Stimulated activated CD4-positive, alpha-beta T cell treated with anti-CD3 and anti-CD28 coated beads, Interleukin-1b, Interleukin-23, amount 100 ng/mL, for 48 hours (primary cell): ENCODE measurements around the gene ADAMTSL1.

Experiments
- DNase-seq: peaks from one replicate; pipeline ENCODE4 v3.0.0-alpha.2; 2020

The ADAMTSL1 gene

DNA sequence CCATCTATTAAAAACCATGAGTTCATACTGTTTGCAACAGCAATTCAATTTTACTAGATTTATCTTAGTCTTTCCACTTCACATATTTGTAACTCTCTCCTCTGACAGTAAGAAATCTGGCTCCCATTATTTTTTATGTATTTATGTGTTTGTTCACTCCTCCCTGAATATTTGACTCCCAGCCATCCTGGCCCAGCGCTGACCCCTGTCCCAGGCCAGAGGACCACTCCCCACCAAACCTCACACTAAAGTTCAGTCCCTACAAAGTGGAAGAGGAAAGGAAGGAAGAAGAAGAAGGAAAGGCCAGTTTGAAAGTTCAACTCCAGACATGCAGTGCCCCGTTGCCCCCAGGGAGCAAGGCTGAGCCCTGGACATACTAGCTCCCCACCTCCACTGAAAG lies 271.8 kb downstream of the ADAMTSL1 start:
- DNase-seq = no peak

DNA sequence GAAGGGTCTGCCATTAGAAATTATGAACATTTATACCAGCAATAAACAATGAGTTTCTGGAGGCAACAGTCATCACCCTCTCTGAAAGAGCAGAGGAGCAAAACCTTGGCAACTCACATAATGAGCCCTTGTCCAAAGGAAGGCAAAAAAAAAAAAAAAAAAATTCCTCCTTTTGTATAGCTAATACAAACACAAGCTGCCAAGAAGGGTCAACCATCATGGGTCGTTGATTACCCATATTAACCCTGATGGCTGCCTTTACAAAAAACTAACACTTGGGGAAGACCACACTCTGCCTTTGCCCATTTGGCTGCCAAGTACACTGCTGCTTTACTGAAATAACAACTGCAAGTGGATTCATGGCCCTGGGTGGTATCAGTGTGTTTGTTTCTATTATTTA lies 272.7 kb downstream of the ADAMTSL1 start:
- DNase-seq = no peak

DNA sequence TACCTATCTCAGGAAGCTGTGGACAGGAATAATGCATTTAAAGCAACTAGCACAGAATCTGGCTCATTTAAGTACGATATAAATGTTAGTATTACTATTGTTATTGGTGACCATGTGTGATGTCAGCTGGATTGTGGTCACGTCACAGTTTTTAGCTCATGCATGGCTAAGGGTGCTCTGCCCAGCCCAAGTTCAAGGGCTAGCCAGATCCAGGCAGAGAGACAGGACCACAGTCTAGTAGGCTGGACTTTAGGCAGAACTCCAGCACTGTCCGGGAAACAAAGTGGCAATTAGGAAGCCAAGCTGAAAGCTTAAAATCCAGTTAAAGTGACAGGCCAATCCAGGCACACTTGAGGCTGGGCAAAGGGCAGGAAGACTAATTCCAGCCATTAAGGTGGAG lies 273.6 kb downstream of the ADAMTSL1 start:
- DNase-seq = no peak

DNA sequence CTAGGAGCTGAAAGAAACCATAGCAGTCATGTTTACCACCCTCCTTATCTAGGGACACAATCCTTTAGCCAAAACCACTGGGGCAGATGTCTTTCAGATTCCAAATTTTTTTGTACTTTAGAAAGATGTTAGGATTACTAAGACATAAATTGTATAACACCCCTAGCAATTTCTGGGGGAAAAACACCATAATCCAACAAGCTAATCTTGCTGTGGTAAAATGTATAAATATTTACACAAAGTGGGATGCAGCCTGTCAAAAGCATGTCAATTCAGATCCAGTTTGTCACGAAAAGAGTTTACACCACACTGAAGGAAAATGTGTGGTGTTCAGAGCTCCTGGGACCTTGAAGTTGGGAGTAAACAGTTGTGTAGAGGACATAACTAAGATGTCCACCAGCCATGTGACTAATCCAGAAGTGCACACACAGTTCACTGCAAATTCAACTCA lies 274.3 kb downstream of the ADAMTSL1 start:
- DNase-seq = no peak

DNA sequence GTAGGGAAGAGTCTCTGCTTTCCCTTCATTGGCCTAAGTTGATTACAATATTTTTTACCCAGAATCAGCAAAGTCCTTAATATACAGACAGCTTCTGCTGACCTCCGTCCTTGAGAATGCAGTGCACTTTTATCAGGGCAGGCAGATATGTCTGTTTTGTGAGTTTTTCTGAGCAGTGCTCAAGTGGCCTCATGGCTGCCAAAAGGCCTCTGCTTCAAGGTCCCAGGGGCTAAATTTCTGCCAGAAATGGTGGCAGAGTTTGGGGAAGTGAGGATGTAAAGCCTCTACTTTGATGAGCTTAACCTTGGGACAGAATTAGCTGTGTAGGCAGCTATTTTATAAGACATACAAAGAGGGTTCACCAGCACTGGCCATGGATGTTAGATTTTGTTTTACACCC lies 275.8 kb downstream of the ADAMTSL1 start:
- DNase-seq = no peak

DNA sequence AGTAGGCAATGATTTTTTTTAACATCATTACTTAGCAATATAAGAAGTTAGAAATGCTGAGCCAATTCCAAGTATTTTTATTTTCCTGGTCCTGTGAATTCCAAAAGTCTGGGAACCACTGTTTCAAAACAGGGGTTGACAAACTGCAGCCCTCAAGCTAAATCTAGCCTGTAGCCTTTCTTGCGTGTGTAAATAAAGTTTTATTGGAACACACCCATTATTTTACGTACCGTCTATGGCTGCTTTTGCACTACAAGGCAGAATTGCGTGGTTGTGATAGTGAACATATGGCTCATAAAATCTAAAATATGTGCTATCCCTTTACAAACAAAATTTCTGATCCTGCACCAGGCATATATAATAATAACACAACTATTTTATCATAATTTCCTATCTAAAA lies 280.0 kb downstream of the ADAMTSL1 start:
- no peak for DNase-seq

DNA sequence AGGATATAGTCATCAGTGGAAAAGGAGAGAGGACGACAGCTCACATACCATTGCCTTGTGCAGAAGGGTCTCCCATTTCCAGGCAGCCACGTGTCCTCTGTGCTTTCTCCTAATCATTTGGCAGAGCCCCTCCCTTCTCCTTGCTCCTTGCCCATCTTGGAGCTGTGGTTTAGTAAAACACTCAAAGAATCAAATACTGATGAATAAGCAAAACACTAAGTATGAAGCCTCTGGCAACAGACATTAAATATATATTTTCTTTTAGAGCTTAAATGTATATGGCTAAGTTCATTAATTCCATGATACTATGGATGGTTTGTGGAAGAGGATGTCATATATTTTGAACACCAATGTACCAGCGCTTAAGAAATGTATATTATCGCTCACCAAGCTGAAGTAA lies 280.6 kb downstream of the ADAMTSL1 start:
- DNase-seq = no peak

DNA sequence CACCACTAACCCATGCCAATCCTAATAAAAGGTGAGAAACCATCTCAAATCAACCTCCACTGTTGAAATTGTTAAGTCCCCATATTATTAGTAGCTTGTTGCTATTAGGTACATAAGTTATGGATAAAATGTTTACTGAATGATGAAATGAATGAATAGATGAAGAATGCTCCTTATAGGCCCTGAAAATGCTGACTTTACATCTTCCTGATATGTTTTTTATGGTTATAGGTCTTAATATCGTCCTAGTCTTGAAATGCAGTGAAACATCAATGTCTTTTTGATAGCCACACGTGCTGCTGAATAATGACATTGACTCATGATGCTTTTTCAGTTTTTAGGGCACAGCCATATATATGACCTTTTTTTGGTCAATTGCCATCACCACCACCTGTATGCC lies 281.3 kb downstream of the ADAMTSL1 start:
- no peak for DNase-seq

DNA sequence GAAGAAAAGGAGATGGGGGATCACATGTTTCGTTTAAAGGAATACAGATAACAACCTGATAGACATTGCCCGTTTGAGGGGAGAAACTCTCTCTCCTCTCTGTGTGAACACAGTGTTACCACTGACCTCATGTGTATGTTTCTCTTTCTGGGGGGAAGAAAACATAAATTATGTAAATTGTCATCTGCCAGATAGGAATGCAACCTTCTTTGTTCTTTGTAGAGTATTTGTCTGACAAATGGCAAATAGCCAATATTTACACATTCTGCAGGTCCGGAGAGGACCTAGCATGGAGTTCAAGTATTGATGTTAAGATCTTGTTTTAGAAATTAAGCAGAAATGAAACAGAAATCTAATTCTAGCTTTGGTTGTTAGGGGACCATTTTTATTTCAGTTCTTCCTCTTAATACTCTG lies 282.8 kb downstream of the ADAMTSL1 start:
- no peak for DNase-seq

DNA sequence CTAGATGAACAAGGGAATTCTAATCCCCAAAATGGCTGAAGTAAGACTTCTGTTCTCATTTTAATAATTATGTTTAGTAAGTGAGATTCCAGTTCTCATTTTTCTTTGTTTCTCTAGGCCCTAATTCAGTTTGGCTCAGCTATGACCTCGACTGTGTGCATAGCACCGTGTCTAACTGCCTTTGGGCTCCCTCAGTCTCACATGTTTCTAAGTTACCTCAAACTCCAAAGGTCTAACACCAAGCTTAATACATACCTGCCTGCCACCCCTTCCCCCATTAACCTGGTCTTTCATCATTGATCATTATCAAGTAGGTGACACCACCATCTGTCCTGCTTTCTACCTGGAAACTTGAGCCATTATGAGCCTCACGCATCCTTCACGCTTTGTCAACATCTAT lies 285.9 kb downstream of the ADAMTSL1 start:
- no peak for DNase-seq

DNA sequence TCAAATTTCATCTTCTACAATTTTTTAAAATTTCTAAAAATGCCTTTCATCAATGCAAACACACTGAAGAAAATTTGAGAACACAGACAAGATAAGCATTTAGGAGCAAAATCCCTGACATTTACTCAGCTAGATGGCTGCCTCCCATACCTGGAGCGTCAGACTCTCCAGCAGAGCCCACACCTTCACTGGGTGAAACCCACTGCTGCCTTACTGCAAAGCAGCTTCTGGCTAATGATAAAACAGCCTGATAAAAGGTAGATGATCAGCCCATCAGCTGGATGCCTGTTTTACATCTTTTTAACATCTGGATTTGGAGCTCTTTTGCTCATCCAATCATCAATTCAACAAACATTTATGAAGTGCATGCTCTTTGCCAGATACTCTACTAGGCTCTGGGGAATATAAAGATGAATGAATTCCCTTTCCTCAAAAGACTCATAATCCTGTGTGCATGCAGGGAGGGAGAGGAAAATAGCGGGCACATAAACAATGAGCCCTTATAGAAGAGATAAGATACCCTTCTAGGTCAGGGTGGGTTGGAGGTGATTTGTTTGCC lies 287.9 kb downstream of the ADAMTSL1 start:
- DNase-seq = no peak

DNA sequence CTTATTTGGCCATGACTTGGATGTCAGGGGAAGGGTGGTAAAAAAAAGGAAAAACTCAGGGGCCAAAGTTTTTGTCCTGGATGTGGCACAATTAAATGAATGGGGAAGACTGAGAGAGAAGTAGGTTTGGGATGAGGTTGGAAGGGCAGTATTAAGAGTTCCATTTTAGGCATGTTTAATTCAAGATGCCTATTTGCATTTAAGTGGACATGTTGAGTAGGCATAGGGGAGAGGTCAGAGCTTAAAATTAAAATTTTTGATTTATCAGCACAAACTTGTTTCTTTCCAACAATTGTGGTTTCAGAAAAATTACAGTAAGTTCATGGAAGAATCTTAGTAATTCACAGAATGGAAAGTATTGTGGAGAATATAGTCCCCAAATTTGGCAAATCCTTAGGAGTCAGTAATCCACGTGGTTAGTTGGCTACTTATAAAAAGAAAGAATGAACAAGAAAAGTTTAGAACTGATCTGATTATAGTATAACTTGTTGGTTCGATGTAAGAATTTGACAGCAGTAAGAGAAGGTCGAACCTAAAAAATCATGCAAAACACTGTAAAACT lies 293.1 kb downstream of the ADAMTSL1 start:
- DNase-seq = no peak

DNA sequence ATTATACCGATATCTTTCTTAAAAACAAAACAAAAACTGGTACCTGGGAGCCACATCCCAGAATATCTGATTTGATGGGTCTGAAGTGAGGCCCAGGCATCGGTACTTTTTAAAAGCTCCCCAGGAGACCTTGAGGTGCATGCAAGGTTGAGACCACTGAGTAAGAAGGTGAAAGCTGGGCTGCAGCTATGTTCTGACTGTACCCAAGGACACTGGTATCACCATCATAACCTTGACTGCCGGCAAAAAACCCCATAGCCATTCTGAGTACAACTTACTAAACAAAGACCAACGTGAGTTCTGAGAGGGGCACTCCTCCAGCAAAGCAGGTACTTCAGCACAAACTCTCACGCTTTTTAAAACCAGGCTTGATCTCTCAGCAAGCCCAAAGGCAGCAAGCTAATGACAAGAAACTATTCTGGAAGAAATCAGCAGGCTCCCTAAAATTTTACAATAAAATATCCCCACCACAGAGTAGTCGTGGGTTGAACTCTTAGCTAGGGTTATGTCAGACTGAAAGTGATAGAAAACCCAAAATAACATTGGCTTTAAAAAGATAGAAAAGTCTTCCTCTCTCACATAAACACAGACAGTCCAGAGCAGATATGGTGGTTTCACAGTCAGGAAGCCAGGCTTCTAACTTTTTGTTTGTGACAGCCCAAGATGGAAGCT lies 295.1 kb downstream of the ADAMTSL1 start:
- no peak for DNase-seq

DNA sequence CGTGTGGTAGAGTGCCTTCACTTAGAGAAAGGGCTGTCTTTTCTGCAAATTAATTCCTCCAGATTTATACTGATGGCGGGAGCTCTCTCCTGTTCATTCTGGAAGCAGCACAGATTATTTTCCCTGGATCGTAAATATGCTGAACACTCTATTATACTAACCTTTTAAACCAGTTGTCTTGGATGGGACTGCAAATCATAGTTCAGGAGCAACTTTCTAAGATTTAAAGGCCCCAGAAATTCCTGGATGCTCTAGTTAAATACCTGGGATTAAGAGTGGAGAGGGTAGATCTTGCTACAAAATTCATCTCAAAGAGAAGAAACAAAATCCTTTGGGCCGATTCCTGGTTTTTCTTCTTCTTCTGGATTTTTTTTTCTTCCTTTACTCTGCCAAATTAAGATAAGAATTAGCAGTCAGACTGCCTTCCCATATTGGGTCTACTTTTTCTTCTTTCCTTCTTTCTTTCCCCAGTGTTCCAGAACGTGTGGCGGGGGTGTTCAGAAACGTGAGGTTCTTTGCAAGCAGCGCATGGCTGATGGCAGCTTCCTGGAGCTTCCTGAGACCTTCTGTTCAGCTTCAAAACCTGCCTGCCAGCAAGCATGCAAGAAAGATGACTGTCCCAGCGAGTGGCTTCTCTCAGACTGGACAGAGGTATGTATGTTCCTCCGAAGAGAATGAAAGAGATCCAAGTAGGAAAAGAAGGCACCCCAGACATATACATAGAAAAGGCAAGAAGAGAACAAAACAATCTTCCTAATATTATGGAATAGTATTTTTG lies 296.4 kb downstream of the ADAMTSL1 start:
- DNase-seq = no peak

DNA sequence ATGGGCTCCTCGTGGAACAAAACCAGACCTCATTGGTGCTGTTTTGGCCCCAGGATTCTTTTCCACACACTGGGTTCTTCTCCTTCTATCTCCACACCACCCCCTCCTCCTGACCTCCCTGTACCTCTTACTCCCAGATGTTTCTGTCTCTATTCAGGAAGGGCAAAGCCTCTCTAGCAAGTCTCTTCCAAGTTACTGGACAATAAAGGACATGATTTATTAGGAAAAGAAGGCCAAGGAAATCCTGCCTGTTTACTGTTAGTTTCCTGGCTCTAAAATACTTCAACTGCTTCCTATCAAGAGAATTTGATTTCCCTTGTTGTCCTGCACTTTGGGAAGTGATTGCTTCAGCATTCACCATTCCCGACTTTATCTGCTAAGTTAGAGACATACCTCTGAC lies 297.1 kb downstream of the ADAMTSL1 start:
- DNase-seq = no peak

DNA sequence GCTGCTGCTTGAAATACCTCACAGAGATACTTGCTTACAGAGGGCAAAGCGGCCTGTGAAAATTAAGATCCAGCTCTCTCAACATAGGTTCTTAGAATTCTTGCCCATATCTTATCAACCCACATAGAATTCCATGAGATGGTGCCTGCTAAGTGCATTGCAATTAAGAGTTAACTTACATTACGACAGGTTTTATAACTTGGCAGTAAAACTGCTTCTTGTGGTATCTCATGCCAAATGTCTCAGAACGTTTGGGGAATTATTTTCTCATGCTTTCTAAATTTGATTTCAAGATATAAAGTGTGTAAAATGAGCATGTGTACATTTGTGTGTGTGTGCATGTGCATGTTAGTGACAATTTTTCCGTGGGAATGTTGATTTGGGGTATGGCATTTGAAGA lies 297.8 kb downstream of the ADAMTSL1 start:
- DNase-seq = no peak

DNA sequence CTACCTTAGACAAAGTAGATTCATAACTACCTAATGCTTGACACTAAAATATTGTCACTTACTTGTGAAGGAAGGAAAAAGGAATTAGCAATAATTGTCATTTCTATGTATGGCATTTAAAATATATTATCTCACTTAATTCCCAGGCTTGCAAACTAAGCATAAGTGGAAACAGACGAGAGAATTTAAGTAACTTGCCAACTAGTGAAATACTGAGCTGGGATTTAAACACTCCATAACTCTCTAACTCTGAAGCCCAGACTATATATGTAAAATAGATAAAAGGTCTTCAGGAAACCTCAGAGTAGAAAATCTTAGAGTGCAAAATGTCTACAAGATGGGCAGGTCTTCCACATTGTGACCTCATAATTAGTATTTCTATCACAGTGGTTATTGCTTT lies 301.3 kb downstream of the ADAMTSL1 start:
- DNase-seq = no peak

DNA sequence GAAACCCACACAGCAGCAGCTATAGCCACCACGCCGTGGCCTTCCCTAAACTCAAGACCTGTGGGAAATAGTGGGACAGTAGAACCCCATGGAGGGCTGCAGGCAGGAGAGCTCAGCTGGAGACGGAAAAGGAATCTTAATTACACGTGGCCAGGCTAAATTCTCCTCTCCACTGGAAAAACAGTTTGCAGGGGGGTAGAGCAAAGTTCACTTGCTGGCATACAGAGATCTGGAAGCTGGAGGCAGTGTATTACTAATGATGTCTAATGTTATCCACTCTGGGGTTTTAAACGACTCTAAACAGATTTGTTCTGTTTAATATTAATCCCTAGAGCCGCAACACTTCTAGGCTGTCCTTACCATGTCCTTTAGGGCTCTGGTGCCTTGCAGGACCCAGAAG lies 302.0 kb downstream of the ADAMTSL1 start:
- no peak for DNase-seq

DNA sequence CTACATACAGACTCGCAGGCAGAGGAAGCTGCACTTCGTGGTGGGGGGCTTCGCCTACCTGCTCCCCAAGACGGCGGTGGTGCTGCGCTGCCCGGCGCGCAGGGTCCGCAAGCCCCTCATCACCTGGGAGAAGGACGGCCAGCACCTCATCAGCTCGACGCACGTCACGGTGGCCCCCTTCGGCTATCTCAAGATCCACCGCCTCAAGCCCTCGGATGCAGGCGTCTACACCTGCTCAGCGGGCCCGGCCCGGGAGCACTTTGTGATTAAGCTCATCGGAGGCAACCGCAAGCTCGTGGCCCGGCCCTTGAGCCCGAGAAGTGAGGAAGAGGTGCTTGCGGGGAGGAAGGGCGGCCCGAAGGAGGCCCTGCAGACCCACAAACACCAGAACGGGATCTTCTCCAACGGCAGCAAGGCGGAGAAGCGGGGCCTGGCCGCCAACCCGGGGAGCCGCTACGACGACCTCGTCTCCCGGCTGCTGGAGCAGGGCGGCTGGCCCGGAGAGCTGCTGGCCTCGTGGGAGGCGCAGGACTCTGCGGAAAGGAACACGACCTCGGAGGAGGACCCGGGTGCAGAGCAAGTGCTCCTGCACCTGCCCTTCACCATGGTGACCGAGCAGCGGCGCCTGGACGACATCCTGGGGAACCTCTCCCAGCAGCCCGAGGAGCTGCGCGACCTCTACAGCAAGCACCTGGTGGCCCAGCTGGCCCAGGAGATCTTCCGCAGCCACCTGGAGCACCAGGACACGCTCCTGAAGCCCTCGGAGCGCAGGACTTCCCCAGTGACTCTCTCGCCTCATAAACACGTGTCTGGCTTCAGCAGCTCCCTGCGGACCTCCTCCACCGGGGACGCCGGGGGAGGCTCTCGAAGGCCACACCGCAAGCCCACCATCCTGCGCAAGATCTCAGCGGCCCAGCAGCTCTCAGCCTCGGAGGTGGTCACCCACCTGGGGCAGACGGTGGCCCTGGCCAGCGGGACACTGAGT lies 303.2 kb downstream of the ADAMTSL1 start:
- DNase-seq = no peak

DNA sequence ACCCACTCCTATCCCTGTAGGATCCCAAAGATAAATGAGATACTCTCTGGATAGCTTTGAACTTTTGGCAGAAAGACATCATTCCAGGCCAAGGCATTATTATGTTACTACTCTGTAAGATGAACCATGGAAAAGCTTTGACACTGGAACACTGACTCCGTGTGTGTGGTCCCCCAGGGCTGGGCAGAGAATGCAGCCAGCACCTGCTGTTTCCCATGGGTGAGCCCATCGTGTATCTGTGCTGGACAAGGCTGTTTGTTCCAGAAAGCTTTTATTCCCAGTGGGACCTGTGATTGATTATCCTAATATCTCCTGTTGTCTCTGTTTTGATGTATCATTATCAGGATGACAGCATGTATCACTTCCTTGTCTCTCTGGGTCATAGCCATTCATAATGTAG lies 304.2 kb downstream of the ADAMTSL1 start:
- no peak for DNase-seq

DNA sequence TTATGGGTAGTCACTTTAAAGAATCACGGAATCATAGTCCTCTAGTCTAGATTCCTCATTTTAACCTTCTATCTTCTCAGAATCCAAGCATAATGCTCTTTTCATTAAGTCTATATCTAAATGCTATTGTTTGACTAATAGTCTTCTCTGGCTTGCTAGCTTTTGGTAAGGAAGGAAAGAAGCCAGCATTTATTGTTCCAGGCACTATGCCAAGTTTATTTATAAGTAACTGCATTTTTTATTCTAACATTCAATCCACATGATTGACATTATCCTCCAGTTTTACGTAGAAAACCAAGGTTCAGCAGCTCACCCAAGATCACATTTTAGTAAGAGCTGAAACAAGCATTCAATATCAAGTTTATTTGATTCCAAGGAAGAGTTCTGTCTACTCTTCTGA lies 304.9 kb downstream of the ADAMTSL1 start:
- DNase-seq = no peak

DNA sequence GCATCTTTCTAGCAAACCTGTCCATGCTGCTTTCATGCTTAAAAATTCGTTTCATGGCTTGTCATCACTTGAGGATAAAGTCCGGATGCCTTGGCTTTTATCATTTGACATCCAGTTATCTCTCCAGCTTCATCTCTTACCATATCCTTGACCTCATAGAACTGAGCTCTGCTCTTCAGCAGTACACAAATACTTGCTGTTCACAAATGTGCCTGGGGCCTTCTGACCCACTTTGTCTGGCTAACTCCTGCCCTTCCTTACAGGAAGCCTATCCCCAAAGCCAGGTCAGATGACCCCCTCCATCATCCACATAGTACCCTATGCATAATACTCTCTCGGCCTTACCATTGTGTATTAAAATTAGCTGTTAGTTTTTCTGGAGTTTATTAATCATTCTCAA lies 310.0 kb downstream of the ADAMTSL1 start:
- DNase-seq = no peak

DNA sequence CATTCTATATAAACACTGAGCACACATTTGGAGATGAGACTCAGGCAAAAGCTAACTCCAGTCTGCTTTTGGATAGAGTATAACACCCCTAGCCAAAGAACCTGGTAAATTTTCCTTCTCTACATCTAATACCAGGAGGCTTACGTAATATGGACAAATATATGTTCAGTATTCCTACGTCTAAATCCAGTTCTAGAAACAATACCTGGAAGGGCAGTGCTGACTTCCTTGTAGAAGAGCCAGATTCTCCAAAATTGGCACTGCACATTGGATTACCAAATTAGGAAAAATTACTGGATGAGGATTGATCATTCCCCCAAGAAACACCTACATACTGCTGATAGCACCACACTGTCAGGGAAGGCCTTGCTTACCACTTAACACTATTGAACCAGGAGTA lies 311.7 kb downstream of the ADAMTSL1 start:
- DNase-seq = no peak
